ENCODE measurements around the gene DEPDC7.

DEPDC7 gene

DNA sequence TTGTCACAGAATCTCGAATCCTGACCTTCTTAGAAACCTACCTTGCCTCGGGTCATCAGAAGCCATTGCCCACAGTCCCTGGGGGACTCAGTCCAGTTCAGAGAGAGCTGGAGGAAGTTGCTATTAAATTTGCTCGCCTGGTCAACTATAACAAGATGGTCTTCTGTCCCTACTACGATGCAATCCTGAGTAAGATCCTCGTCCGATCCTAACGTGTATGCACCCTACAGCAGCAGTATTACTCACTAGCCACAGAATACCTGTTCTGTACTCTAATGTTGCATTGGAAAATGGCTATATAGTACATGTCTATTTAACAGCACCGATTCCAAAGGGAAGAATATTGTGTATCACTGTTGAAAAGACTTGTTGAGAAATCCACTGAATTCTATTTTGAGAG lies 56.8 kb downstream of the DEPDC7 start:
- DNase-seq (ENCODE audit: low read depth in 1 of 2, low spot score in 1 of 2), result no peak
- Histone ChIP-seq H3K27ac (replicated peaks) (no peak overlapping the region), H3K27me3 (ENCODE audit: insufficient read depth, poor library complexity, severe bottlenecking) (no peaks in the 10 kb centered on the region), H3K4me3 (replicated peaks; ENCODE audit: insufficient read depth, low read length) (no peak overlapping the region)
- TF ChIP-seq SPI1 (IDR thresholded peaks at IDR 0.05; ENCODE audit: borderline replicate concordance, low read depth), result no peak
